ENCODE data around the gene PRKCE. TPM values are rescaled to one million over a fixed set of nuclear protein-coding genes. Genes with fewer than 3 reads are reported as not detected.

Gene PRKCE
- total RNA-seq, 1 donor from 2014 or later, result 23.1 TPM

GRCh38 chr2:45953376-45954027, 302.0 kb downstream of the PRKCE start:
- DNase-seq (ENCODE audit: low read depth, low spot score), result no peak

GRCh38 chr2:45954233-45954850, 302.9 kb downstream of the PRKCE start:
- no peak for DNase-seq (ENCODE audit: low read depth, low spot score)

DNA sequence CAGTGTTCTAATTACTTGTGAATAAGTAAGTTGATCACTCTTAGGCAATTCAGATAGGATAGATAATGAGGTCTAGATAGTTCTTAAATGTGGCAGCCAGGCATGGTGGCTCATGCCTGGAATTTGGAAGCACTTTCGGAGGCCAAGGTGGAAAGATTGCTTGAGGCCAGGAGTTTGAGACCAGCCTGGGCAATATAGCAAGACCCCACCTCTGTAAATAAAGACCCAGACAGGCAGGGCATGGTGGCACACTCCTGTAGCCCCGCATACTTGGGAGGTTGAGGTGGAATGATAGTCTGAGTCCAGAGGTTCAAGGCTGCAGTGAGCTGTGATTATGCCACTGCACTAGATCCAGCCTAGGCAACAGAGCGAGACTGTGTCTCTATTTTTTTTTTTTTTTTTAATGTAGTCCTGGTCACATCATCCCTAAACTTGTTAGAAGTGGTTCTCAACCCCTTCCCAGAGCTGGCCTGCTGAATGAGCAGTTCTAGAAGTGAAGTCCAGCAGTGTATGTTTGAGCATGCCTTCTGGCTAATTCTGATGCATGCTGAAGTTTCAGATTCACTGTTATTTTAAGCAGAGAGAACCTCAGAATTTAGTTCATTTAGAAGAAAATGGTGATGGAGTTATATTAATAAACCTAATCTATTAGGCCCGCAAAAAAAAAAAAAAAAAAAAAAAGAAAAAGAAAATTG, 306.2 kb downstream of the PRKCE start:
- DNase-seq (ENCODE audit: low read depth, low spot score), result no peak

- DNase-seq (ENCODE audit: low read depth, low spot score), result no peak
These were observed 308.8 kb downstream of the PRKCE start for GRCh38 chr2:45960057-45960863.

- no peak for DNase-seq (ENCODE audit: low read depth, low spot score)
These were observed 310.9 kb downstream of the PRKCE start for GRCh38 chr2:45962177-45962921.

GRCh38 chr2:45963816-45964215, 312.3 kb downstream of the PRKCE start:
- DNase-seq (ENCODE audit: low read depth, low spot score), result no peak

GRCh38 chr2:45964223-45964841, 312.9 kb downstream of the PRKCE start:
- peak; percentile 90 for DNase-seq (ENCODE audit: low read depth, low spot score)

GRCh38 chr2:45964906-45965305, 313.4 kb downstream of the PRKCE start:
- DNase-seq (ENCODE audit: low read depth, low spot score), result no peak

GRCh38 chr2:45965871-45966498, 314.5 kb downstream of the PRKCE start:
- no peak for DNase-seq (ENCODE audit: low read depth, low spot score)

DNA sequence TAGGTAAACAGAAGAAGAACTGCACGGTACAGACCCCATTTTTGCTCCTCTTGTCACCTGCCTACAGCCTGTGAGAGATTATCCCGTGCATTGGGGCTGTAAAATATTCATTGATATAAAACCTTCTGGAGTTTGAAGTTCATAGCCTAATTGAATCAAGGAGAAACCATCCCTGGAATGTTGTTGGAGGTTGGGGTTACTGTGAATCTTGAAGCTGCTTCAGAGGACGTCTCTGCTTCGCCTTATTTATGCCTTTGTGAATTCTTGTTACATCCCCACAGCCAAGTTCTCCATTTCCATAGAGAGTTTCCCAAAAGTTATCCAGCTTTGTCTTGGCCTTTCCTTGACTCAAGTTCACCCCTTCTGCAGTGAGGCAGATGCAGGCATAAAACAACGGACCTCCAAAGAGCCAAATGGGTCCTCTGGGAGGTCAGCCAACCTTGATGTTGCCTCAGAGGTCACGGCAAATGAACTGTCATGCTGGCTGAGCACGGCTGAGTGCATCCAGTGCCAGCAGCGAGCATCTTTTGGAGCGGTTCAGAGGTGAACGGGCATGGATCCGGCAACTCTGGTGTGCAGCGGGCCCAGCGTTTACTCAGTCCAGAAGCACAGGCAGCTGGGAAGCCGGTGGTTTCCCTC, 317.6 kb downstream of the PRKCE start:
- no peak for DNase-seq (ENCODE audit: low read depth, low spot score)

DNA sequence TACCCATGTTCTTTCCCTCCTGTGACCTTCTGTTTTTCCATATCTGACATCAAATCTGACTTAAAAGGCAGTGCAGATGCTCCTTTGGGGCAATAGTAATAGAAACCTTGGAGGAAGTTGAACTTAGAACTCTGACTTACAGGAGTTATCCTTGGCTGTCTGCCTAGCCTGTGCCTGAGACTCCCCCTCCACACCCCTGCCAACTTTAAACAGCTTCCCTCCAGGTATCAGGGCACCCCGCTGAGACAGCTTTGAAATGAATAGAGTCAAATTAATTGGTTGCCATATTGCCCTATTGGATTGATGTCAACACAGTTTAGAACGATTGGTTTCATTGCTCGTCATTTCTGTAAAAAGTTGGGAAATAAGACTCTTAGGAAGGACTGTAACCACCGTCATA, 322.0 kb downstream of the PRKCE start:
- DNase-seq (ENCODE audit: low read depth, low spot score), result no peak

- no peak for DNase-seq (ENCODE audit: low read depth, low spot score)
These were observed 322.6 kb downstream of the PRKCE start for GRCh38 chr2:45974056-45974455.

- DNase-seq (ENCODE audit: low read depth, low spot score), result no peak
These were observed 323.4 kb downstream of the PRKCE start for GRCh38 chr2:45974762-45975408.

GRCh38 chr2:45975752-45976517, 324.5 kb downstream of the PRKCE start:
- DNase-seq (ENCODE audit: low read depth, low spot score), result no peak

DNA sequence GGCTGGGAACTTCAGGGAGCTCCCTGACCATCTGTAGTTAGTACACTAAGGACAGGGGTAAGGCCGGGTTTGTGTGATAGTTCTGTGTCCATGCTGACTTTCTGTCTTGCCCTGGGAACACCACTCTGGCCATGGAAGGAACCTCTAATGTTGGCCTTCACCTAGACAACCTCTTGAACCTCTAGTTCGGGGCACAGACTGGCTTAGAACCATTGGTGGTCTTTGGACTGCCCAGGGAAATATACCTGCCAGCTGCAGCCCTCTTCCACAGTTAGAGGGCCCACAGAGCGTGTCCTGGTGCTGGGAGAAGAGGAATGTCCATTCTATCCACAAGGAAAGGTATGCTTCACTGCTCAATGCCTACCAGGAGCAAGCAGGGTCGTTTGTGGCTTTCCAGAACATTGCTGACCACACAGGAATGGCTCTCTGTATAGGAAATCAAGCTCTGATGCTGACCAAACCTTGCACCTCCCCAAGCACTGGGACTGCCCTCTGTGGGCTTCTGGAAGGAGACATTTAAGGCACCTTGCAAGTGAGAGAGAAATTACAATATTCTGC, 326.9 kb downstream of the PRKCE start:
- no peak for DNase-seq (ENCODE audit: low read depth, low spot score)

DNA sequence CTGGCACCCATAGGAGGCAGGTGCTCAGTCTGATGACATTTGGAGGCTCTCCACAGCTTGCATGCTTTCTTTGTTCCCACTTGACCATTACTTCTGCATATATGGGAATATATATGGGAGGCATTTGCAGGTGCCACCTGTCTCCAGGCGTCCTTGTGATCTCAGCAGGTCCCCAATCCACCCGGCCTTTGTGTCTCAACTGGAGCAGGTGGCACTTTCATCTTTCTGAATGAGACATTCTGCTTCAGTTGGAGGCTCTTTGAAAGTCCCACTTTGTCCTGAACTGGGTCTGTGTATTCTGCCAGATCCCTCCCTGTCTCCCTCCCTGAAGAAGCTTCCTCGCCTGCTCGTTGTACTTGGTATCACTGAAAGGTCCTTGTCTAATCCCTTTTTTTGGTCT, 327.6 kb downstream of the PRKCE start:
- DNase-seq (ENCODE audit: low read depth, low spot score), result no peak

DNA sequence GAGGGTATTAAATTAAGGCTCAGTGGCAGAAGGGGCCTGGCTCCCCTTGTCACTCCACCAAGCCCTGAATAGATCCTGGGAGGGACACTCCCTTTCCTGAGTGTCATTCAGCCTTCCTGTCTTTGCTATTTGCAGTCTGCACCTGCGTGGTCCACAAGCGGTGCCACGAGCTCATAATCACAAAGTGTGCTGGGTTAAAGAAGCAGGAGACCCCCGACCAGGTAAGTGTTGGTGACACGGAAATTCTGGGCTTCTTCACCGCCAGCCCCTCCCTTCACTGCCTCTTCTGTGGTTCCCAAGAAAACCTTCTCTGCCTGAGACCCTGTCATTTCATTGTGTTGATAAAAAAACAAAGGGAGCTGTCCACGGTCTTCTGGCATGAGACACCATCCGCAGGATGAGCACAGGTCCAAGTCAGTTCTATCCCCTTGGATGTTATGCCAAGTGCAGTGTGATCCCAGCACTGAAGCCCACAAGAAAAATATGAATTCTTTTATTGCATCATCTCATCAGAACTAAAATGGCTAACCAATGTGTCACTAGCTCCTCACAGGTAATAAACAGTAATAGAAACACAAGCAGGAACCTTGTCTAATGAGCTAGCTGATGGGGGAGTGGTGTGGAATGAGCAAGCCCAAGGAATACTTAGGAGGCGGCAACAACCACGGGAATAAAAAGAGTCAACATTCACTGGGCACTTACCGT, 328.8 kb downstream of the PRKCE start:
- no peak for DNase-seq (ENCODE audit: low read depth, low spot score)
